GM18519 (cell line): ENCODE measurements around the gene CBX6.
"Not testable (repeated sequence)": the region's sequence is repeated elsewhere in the genome, so short reads cannot be mapped to it uniquely, and the experiment has no call there.

ENCODE experiments used
- ATAC-seq: cut with Tn5 transposase; IDR thresholded peaks from one replicate; pipeline ENCODE4 v1.9.1; 2021; ENCODE audit warnings: mild to moderate bottlenecking, moderate library complexity; ENCODE audit not compliant: unreplicated experiment, low FRiP score

Gene CBX6

DNA sequence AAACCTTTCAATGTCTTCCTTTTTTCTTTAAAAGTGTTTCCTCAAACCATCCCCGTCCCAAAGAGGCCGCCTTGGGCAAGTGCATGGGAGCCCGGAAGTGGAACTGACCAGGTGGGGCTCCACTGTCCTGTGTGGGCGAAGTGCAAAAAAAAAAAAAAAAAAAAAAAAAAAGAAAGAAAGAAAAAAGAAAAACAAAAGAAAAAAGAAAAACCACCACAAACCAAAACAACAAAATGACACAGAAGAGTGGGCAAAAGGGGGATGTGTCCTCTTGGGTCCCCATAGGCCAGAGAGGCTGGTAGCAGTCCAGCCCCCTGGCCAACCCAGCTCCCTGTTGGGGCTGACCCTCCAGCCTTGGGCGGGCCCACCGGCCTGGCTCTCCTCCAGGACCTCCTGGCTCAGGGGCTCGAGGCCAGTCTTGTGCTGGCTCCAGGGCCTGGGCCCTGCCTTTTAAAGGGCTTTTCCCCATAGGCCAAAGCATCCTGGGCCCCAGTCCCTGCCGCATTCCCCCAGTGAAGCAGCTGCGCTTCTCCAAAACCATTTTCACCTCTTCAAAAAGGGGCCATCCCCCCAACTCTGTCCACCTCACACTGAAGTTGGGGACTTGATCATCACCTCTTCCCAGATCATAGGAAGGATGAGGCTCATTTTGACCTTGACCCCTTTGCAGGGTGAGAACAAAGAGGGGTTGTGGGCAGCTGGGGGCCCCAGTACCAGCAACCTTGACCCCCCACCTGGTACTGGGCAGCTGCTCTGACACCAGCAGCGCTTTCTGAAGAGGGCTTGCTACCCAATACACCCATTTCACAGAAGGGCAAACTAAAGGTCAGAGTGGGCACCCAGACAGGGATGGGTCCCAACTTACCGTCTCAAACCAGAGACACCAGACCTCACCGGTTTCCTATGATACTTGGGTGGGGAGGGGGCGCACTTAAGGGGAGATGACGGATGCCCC lies 9.4 kb downstream of the CBX6 start:
- no peak for ATAC-seq

DNA sequence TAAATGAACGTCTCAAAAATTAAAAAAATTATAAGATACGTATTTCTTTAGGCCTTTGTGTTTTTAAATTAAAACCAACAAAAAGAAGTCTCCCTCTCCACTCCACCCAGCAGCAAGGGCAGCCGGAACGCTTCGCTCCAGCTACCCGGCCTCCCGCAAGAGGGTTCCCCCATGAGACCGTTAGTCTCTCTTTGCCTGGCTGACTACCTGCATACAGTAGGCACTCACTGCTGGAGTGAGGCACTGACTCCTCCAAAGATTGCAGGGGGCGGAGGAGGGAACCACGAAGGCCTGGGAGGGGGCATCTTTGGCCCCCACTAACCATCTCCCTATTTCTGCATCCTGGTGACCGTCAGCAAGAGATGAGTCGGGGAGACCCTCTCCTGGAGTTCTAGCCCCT lies 10.1 kb downstream of the CBX6 start:
- ATAC-seq = no peak

DNA sequence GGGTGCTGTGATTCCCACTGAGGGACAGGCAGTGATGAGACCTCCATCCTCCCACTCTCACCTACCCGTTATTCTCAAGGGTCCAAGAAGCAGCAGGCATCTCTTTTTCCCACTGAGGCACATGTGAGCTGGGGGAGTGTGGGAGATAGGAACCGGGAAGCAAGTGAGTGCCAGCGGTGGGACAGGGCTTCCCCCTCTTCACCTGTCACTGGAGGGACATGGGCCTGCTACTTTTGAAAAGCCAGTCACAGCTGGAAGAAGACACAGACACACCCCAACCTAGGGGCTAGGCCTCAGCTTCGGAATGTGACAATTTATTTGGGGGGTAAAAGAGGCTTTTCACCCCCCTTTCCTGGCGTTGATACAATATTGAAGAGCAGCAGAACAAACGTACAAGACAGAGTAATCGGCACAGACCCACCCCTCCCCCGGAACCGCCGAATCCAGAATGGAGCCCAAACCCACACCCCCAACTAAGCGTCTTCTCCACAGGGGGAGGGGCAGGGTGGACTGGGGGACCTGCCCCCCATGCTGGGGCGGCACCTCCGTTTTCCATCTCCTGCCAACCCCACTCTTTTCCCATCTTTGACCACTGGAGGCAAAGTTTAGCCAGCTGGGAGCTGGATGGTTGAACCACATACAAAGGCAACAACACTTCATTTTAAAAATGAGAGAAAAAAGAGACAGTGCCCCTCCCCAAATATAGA lies 10.7 kb downstream of the CBX6 start:
- ATAC-seq = no peak

DNA sequence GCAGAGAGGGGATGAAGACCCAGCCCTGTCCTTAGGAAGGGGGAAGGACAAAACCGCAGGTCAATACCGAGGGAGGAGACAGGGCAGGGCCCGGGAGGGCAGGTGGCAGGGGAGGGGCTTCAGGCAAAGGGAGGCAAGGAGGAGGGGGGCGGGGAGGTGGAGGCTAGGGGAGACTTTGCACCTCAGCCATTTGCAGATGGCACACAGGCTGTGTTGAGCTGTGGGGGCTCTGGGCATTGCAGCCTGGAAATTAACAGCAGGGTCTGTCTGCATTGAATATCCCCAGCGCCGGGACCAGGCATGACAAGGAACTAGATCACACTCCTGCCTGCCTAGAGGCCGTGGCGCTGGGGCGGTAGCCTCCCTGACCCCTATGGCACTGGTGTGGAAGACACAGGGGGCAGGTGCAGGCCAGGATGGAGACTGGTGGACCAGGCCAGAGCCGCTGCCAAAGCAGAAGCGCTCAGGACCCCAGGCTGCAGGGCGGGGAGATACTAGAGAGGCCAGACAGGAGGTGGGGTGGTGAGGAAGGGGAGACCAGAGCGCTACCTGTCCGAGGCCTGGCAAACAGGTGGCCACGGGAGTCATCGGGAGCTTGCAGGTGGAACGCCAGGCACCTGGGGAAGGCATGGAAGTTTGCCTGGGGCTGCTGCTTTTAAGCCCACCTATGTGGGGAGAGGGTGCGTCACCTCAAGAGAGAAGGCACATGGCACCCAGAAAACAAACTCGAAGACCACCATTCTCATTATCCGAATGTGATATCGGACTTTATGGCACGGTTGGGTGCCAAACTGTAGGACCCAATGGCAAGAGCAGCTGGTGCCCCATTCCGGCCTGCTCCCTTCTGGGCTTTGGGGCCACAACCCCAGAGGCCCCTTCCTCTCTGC lies 11.5 kb downstream of the CBX6 start:
- no peak for ATAC-seq

DNA sequence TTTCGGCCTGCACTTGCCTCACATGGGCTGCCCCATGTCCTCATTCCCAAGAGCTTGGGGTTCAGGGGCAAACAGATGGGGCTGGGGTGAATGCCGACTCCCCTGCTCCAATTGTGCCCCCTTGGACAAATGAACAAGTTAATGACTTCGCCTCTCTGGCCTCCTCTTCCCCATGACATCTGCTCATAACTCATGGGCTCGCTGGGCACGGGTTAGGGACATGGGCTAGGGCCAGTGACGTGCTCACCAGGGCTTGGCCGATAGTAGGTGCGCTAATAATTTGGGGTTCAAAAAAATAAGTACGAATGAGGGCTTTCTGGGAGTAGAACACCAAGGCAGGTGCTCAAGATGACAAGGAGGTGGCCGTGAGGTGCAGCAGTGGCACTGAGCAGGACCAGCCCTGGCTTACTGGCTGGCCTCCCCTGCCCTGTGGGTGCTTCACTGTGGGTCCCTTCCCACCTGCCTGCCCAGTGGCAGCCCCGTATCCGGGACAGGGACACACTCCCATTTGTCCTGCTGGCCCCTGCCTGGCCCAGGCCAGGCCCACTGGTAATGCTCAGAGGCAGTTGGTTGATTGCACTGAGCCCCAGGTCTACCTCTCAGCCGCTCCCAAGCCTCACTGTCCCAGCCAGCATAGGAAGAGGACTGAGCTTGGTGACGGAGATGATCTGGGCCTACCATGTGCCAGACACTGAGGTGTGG lies 12.3 kb downstream of the CBX6 start:
- ATAC-seq = no peak

DNA sequence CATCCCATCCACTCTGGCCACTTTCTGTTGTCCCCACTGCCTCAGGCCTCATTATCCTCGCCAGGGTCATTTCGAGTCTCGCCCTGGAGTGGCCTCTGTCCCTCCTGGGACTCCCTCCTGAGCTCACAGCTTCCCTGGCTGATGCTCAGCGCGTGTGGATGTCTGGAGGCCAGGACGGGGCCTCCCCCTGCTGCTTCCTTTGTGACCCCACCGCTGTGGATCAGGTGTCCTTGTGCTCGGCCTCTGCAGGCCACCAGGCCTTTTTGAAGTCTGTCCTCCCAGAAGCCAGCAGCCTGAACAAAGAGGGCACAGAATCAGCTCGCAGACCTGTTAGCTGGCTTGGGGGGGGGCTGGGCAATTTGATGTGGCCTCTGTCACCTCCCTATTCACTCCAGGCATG lies 13.5 kb downstream of the CBX6 start:
- no peak for ATAC-seq

DNA sequence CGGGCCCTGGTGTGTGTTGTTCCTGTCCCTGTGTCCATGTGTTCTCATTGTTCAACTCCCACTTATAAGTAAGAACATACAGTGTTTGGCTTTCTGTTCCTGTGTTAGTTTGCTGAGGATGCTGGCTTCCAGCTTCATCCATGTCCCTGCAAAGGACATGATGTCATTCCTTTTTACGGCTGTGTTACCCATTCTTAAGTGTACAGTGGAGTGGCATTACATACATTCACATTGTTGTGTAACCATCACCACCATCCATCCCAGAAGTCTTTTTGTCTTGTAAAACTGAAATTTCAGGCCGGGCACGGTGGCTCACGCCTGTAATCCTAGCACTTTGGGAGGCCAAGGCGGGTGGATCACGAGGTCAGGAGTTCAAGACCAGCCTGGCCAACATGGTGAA lies 17.5 kb downstream of the CBX6 start:
- ATAC-seq = not testable (repeated sequence)

DNA sequence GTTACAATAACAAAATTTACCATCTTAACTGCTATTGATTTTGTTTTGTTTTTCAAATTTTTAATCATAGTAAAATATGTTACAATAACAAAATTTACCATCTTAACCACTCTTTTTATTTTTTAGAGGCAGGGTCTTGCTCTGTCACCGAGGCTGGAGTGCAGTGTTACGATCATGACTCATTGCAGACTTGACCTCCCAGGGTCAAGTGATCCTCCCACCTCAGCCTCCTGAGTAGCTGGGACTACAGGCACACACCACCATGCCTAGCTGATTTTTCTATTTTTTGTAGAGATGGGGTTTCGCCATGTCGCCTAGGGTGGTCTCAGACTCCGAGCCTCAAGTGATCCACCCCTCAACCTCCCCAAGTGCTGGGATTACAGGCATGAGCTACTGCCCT lies 18.1 kb downstream of the CBX6 start:
- not testable (repeated sequence) for ATAC-seq

DNA sequence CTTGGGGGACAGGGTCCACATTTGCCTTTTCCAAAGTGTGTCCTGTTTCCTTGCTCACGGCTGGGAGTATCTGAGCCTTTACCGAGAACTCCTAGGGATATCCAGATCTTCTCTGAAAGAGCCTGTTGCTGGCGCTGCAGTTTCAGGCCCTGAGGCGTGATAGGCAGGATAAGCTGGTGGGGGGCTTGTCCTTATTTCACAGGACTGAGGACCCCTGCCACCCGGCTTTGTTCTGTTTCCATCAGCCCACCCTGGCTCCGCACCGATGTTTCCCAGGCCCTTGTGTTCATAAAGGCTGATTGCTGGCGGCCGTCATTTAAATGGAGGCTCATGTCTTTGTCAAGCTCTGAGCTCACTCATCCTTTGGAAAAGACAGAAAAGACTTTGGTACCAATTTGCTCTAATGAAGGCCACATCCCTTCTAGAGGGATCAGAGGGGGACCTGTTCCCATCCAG lies 18.8 kb downstream of the CBX6 start:
- ATAC-seq = no peak

DNA sequence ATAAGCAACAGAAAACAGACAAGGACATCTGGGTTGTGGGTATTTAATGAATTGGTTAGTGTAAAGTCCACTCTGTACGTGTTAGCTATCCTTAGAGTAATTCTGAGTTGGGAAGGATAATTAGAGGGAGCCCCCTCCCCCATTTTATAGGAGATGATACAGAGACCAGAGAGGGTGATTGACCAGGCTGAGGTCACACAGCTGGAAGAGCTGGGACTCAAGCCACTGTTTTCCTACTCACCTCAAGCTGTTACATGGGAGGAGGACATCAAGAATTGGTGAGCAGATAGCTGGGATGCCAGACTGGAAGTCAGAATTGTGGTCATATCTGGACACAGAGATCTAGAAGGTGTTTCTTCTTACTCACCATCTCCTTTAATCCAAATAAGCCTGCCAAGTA lies 19.5 kb downstream of the CBX6 start:
- no peak for ATAC-seq

DNA sequence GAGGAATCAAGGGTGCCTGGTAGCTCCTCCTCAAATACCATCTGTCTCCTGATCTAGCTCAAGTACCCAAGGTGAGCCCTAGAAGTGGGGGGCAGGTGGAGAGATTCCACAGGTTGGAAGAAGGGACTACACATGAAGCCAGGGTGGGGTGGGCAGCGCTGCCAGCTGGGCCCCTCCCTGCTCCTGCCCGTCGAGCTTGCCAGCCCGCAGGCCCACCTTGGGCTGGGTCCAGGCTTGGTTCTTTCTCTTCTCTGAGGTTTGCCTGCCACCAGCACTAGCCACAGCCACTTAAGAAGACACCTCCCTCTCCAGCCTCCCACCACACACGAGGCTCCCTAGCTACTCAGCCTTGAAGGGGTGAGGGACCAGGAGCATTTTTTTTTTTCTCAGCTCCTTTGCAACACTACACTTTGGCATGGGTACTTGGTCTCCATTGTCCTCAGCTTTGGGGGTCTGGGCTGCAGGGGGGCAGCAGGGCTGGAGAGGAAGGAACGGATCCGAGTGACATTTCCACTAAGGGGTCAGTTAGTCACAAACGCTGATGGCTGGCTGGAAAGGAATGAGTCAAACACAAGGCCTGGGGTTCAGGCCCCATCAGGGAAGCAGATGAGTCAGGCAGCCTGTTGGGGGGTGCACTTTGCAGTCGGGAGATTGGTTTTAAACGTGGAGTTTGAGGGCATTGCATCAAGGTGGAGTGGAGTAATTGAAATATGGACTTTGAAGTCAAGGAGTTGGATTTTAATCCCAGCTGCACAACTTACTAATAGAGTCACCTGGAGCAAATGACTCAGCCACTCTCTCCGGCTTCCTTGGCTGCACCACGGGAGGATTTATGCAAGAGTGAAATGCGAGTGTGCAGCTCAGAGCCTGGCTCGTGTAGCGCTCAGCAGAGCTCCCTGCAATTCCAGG lies 20.8 kb downstream of the CBX6 start:
- ATAC-seq = no peak

DNA sequence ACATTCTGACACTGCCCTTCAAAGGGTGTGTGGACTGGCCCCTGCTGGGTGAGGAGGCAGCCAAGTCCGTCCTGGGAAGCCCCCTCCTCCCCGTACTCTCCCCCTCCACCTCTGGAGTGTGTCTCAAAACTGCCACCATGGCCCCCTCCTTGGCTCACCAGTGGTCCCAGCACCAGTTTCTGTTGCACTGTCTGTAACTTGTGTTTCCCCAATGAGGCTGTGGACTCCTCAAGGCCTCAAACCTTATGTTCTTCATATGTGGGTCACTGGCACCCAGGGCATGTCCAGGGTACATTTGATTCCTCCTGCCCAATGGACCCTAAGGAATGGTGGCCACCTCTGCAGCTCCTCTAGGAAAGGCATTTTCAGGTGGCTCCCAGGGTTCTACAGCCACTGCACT lies 21.6 kb downstream of the CBX6 start:
- no peak for ATAC-seq

DNA sequence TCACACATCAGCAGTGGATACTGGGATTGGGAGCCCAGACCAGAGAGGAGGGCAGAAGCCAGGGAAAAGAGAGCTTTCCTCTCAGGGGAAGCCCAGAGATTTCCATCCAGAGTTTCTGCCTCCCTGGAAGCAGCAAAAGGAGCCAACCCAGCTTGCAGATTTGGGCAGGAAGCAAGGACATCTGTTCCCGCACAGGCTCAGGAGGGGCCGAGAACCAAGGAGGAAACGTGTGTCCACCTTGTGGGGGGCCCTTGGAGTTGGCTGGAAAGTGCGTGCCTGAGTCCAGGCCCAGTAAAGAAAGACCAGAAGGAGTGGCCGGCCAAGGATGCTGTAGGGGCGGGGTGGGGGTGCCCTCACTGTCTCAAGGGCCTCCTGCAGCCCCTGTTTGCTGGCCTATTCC lies 22.2 kb downstream of the CBX6 start:
- no peak for ATAC-seq

DNA sequence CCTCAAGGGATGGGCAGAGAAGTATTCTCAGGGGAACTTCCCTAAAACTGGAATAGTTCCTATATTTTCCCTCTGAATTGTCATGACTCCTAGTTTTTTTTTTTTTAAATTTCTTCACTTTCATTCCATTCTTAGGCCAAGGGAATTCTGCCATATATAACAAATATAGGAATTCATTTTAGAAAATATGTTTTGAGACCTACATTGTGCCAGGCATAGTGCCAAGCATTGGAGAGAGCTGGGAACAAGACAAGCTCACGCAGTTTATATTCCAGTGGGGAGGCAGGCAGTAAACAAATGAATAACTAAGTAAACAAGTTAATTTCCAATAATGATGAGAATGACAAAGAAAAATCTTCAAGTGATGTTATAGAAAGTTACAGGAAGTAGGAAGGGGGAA lies 25.6 kb downstream of the CBX6 start:
- ATAC-seq = no peak

DNA sequence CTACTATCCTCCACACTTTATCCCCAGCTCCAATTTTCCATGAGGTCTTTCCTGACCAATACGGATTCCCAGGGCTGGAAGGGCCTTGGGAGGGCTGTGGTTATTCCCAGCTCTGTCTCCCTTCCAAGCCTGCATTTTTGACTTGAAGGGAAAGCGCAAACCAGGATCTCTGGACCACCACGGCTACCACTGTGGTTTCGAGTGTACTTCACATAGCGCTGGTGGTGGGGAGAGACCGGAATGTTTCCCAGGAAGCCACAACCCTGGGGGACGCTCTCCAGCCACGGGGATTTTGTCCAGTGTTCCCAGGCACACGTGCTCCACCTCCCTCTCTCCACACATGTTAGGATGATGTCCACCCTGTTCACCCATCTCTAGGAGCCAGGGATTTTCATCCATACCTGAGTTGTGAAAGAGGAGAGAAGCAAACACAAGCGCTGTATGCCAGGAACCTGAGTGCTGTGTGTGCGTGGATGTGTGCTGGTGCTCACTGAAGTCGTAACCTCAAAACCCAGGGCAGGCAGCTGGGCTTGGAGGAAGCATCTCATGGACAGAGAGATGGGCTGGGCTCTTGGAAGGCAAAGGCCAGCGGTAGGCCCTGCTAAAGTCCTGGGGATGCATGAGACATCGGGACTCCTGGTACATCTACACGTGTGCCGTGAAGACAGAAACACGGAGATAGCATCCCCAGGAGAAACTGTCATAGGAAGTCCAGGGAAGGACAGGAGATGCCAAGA lies 26.8 kb downstream of the CBX6 start:
- ATAC-seq = no peak

DNA sequence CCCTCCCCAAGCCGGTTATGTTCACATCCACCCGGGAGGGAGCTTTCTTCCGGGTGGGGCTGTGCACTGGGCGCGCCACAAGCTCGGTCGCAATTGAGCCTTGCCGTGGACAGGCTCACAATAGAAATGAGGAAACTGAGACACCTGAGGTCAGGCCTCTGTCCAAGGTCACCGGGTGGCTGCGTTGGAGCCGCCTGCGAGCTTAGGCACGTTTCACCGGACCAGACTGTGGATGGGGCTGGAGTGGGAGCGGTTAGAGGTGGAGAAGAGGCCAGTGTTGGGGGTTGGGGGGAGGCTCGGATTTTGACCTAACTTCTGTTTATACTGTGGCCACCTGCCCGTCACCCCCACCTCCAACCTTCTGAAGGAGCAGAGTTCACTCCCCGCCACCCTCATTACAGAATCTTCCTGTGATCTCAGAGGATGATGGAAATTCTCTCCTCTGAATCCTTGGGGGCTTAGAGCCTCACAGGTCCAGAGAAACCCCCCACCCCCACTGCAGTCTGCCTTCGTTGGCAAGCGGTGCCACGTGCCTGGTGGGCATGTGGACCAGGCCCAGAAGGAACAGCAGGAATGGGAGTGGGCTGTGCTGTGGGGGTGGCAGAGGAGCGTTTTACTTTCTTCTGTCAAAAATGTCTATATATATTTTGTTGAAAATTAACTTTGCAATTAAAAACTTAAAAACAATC lies 27.6 kb downstream of the CBX6 start:
- no peak for ATAC-seq

DNA sequence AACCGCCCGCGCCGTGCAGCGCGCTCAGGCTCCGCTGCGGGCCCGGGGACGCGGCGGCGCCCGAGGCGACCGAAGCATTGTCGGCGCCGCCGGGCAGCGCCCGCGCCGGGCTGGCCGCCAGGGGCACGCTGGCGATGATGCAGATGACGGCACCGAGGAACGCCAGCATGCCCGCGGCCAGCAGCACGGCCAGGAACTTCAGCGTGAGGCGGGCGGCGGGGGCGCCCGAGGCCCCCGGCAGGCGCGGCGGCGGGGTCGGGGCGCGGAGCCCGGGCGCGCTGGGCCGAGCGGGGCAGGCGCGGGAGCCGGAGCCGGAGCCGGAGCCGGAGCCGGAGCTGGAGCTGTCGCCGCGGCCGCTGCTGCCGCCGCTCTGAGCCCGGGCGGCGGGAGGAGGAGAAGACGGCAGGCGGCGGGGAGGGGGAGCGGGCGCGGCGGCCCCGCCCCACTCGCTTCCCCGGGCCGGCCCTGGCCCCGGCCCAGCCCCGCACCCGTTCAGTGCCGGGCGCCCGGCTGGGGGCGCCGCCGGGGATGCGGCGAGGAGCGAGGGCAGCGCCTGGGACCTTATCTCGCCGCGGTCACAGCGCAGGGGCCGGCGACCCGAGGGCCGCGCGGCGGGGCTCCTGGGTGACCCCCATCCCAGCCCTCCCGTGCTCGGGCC lies 28.2 kb downstream of the CBX6 start, which contains the start of gene NPTXR:
TSS of gene NPTXR (minus strand) at position 372 of the 658 bp plus-strand sequence.
- ATAC-seq = no peak
